Right lobe of liver (tissue), 4 donors: ENCODE measurements around the gene OSBPL5.

ENCODE experiments used
- POLR2A ChIP-seq: fragments of 450-650 bp; IDR thresholded peaks from one replicate; pipeline ENCODE4 v1.6.1; 2017; ENCODE audit warnings: antibody characterized with exemption, mild to moderate bottlenecking
- TF ChIP-seq, protein P1 (sequence below), 4 donors: fragments of 200-600 bp in 3 of 4; fragments of 450-650 bp in 1 of 4; IDR thresholded peaks; one replicate each; pipeline versions ENCODE4 v1.5.1 to v1.8.0; 2016 to 2022; ENCODE audit warnings: antibody characterized with exemption in 4 of 4, mild to moderate bottlenecking in 2 of 4
- donor health status: DM: no; HTN: no; CAD: no.
- donor health status: DM: no; HTN: no; CAD: no.
- donor health status: DM: no; HTN: yes; CAD: no.

DNA sequence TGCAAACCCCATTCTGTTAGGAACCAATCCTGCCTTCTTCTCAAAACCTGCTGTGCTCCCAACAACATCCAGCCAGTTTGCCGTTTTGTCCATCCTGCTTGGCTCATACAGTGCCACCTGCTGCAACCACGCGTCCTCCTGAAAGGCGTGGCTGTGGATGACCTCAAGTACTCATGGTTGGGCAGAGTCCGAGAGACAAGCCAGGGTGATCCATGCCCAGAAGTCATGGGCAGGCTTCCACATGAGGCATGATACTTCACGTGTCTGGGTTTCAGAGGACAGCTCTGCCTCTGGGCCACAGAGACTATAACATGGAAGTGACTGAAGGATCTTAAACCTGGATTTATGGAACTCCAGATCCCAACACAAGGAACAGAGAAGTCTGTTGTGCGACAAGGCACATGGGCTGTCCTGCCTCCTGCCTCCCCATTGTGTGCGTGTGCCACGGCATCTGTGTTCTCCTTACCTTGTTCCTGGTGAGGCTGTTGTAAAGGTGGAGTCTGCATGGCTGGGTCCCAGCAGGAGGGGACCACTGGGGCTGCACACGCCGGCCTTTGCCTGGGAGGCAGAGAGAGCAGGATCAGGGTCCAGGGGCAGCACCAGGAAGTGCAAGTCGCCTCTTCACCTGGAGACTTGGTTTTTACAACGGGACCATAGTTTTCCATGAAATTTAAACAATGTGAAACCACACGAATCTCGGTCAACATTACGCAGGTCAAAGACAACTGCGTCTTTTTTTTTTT, 123.2 kb downstream of the OSBPL5 start:
- TF ChIP-seq, protein P1, sequence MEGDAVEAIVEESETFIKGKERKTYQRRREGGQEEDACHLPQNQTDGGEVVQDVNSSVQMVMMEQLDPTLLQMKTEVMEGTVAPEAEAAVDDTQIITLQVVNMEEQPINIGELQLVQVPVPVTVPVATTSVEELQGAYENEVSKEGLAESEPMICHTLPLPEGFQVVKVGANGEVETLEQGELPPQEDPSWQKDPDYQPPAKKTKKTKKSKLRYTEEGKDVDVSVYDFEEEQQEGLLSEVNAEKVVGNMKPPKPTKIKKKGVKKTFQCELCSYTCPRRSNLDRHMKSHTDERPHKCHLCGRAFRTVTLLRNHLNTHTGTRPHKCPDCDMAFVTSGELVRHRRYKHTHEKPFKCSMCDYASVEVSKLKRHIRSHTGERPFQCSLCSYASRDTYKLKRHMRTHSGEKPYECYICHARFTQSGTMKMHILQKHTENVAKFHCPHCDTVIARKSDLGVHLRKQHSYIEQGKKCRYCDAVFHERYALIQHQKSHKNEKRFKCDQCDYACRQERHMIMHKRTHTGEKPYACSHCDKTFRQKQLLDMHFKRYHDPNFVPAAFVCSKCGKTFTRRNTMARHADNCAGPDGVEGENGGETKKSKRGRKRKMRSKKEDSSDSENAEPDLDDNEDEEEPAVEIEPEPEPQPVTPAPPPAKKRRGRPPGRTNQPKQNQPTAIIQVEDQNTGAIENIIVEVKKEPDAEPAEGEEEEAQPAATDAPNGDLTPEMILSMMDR (IDR thresholded peaks at IDR 0.05): no peak
- peak; percentile 22 for TF ChIP-seq POLR2A
